ENCODE results near the gene PDIA4.

DNA sequence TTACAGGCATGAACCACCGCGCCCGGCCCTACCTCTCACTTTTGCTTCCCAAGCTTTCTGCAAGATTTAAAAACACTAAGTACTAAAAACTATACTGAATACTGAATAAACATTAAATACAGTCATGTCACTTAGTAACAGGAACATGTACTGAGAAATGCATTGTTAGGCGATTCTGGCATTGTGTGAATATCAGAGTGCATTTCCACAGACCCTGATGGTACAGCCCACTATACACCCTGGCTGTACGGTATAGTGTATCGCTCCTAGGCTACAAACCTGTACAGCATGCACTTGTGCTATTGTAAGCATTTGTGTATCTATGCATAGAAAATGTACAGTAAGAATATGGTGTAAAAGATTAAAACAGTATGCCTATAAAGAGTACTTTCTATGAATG lies 29.1 kb downstream of the PDIA4 start:
- TF ChIP-seq, protein P1, sequence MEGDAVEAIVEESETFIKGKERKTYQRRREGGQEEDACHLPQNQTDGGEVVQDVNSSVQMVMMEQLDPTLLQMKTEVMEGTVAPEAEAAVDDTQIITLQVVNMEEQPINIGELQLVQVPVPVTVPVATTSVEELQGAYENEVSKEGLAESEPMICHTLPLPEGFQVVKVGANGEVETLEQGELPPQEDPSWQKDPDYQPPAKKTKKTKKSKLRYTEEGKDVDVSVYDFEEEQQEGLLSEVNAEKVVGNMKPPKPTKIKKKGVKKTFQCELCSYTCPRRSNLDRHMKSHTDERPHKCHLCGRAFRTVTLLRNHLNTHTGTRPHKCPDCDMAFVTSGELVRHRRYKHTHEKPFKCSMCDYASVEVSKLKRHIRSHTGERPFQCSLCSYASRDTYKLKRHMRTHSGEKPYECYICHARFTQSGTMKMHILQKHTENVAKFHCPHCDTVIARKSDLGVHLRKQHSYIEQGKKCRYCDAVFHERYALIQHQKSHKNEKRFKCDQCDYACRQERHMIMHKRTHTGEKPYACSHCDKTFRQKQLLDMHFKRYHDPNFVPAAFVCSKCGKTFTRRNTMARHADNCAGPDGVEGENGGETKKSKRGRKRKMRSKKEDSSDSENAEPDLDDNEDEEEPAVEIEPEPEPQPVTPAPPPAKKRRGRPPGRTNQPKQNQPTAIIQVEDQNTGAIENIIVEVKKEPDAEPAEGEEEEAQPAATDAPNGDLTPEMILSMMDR (IDR thresholded peaks at IDR 0.05), result no peak
- TF ChIP-seq EZH2phosphoT487 (IDR thresholded peaks at IDR 0.05), result no peak
- TF ChIP-seq EZH2 (IDR thresholded peaks at IDR 0.05), result no peak

All from neural progenitor cell (in vitro differentiated cells).